ENCODE measurements around the gene NDC80. TPM values are rescaled to one million over a fixed set of nuclear protein-coding genes. Genes with fewer than 3 reads are reported as not detected.

Gene NDC80
- total RNA-seq, 1 donor from 2014 or later = 42.6 TPM

- Mint-ChIP-seq H3K9me3 (no peaks in the 10 kb centered on the region), H3K4me3 (peak overlapping the region; percentile 97), H3K27ac (peak overlapping the region; percentile 37), H3K36me3 (ENCODE audit: low read depth) (peaks cover 32% of the 10 kb centered on the region), H3K27me3 (ENCODE audit: insufficient read depth) (no peaks in the 10 kb centered on the region), H3K4me1 (ENCODE audit: low read depth) (peaks cover 64% of the 10 kb centered on the region)
- intact Hi-C loops (cut with micrococcal nuclease) = loop anchor here (5.0 to 10.0 kb wide), 6 partner anchors 335 to 1757 kb away; partner anchors contain the start of genes MYL12A, MYL12B, TGIF1 and YES1
- DNase-seq (ENCODE audit: low spot score) = no peak
Measured at GRCh38 chr18:2569338-2570207, 1.8 kb upstream of the NDC80 start.

DNA sequence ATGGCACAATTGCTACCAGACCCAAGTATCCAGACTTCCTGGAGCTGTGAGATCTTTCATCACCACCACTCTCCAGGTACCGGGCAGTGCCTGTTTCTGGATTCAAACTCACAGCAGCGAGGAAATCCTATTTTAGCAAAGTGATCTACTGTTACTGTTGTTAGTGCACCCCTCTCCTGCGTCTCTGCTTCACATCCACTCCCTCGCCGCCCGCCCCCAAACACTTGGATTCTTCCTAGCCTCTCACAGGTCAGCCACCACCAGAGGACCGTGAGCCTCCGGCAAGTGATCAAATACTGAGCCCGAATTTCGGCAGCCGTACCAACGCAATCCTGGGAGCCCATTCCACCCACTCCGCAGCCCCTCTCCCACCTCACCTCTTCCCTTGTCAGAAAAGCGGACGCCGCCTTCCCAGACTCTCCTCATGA is 571 bp upstream of the NDC80 start:
- H3K4me1 Mint-ChIP-seq (ENCODE audit: low read depth) = peaks cover 59% of the 10 kb centered on the region
- H3K27ac Mint-ChIP-seq = peak overlapping the region; percentile 97
- intact Hi-C loops (cut with micrococcal nuclease) = loop anchor here (1.0 to 10.0 kb wide), 10 partner anchors 35 to 1758 kb away; partner anchors contain the start of genes MYL12A, MYL12B, SMCHD1 and TGIF1
- DNase-seq (ENCODE audit: low spot score) = peak; percentile 40
- H3K4me3 Mint-ChIP-seq = peak overlapping the region; percentile 97
- peaks cover 25% of the 10 kb centered on the region for H3K36me3 Mint-ChIP-seq (ENCODE audit: low read depth)
- H3K9me3 Mint-ChIP-seq = no peaks in the 10 kb centered on the region
- H3K27me3 Mint-ChIP-seq (ENCODE audit: insufficient read depth) = no peaks in the 10 kb centered on the region

- intact Hi-C loops (cut with micrococcal nuclease) = loop anchor here (2.0 to 10.0 kb wide), 7 partner anchors 17 to 1760 kb away; partner anchors contain the start of genes MYL12A, MYL12B, TGIF1 and YES1
- peaks cover 28% of the 10 kb centered on the region for H3K36me3 Mint-ChIP-seq (ENCODE audit: low read depth)
- no peaks in the 10 kb centered on the region for H3K27me3 Mint-ChIP-seq (ENCODE audit: insufficient read depth)
- H3K4me1 Mint-ChIP-seq (ENCODE audit: low read depth) = peaks cover 73% of the 10 kb centered on the region
- no peaks in the 10 kb centered on the region for H3K9me3 Mint-ChIP-seq
- peak overlapping the region; percentile 97 for H3K4me3 Mint-ChIP-seq
- H3K27ac Mint-ChIP-seq = peak overlapping the region; percentile 97
- DNase-seq (ENCODE audit: low spot score) = no peak
Measured at GRCh38 chr18:2572171-2572569, 813 bp downstream of the NDC80 start.

GRCh38 chr18:2572892-2573291 is 1.5 kb downstream of the NDC80 start:
- peaks cover 27% of the 10 kb centered on the region for H3K36me3 Mint-ChIP-seq (ENCODE audit: low read depth)
- no peak for DNase-seq (ENCODE audit: low spot score)
- H3K27ac Mint-ChIP-seq = peak overlapping the region; percentile 97
- no peaks in the 10 kb centered on the region for H3K9me3 Mint-ChIP-seq
- peak overlapping the region; percentile 97 for H3K4me3 Mint-ChIP-seq
- H3K27me3 Mint-ChIP-seq (ENCODE audit: insufficient read depth) = no peaks in the 10 kb centered on the region
- intact Hi-C loops (cut with micrococcal nuclease) = loop anchor here (1.0 to 10.0 kb wide), 8 partner anchors 8 to 1761 kb away; partner anchors contain the start of genes MYL12A, MYL12B, TGIF1 and YES1
- H3K4me1 Mint-ChIP-seq (ENCODE audit: low read depth) = peaks cover 75% of the 10 kb centered on the region

DNA sequence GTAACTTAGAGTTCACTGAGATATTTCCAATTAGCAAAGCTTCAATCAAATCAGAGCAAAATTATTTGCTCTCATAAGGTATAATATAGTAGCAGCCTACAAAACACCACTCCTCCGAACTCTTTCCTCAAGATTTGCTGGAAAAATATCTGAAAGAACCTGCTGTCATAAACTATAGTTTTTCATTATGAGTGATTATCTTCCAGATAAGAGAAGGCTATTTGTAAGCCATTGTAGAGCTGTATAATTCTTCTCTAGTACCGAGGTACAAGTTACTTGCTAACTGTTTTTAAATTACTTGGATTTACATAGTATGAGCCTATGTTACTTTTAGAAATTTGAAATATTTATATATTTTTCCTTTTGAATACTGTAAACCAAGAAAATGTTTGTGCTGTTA is 2.1 kb downstream of the NDC80 start:
- peak overlapping the region; percentile 97 for H3K27ac Mint-ChIP-seq
- H3K9me3 Mint-ChIP-seq = no peaks in the 10 kb centered on the region
- intact Hi-C loops (cut with micrococcal nuclease) = loop anchor here (1.0 to 10.0 kb wide), 8 partner anchors 8 to 1761 kb away; partner anchors contain the start of genes MYL12A, MYL12B, TGIF1 and YES1
- H3K36me3 Mint-ChIP-seq (ENCODE audit: low read depth) = peaks cover 29% of the 10 kb centered on the region
- no peak for DNase-seq (ENCODE audit: low spot score)
- peaks cover 75% of the 10 kb centered on the region for H3K4me1 Mint-ChIP-seq (ENCODE audit: low read depth)
- no peaks in the 10 kb centered on the region for H3K27me3 Mint-ChIP-seq (ENCODE audit: insufficient read depth)
- peak overlapping the region; percentile 97 for H3K4me3 Mint-ChIP-seq

DNA sequence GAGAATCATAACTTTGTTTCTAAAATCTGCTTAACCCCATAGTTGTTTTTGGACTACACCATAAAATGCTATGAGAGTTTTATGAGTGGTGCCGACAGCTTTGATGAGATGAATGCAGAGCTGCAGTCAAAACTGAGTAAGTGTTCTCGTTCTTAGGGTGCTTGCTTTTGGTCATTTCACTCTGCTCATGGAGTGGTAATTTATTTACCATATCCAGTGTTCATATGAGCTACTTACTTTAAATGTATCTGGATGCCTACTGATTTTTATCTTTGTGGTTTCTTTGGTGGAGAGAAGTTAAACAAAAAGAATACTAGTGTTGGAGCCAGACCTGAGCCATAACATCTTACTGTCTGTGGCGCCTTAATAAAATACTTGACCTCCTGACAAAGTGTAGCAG is 16.4 kb downstream of the NDC80 start:
- H3K4me1 Mint-ChIP-seq (ENCODE audit: low read depth) = peaks cover 53% of the 10 kb centered on the region
- peaks cover 30% of the 10 kb centered on the region for H3K36me3 Mint-ChIP-seq (ENCODE audit: low read depth)
- no peaks in the 10 kb centered on the region for H3K27me3 Mint-ChIP-seq (ENCODE audit: insufficient read depth)
- peak overlapping the region; percentile 83 for H3K27ac Mint-ChIP-seq
- H3K4me3 Mint-ChIP-seq = peak overlapping the region; percentile 21
- DNase-seq (ENCODE audit: low spot score) = no peak
- intact Hi-C loops (cut with micrococcal nuclease) = loop anchor here (2.0 kb wide), 2 partner anchors 15 to 17 kb away; no protein-coding TSS in a partner anchor
- H3K9me3 Mint-ChIP-seq = no peaks in the 10 kb centered on the region

- intact Hi-C loops (cut with micrococcal nuclease) = loop anchor here (1.0 to 2.0 kb wide), 3 partner anchors 16 to 68 kb away; no protein-coding TSS in a partner anchor
- H3K4me1 Mint-ChIP-seq (ENCODE audit: low read depth) = peaks cover 53% of the 10 kb centered on the region
- H3K9me3 Mint-ChIP-seq = no peaks in the 10 kb centered on the region
- no peaks in the 10 kb centered on the region for H3K27me3 Mint-ChIP-seq (ENCODE audit: insufficient read depth)
- DNase-seq (ENCODE audit: low spot score) = no peak
- H3K4me3 Mint-ChIP-seq = peak overlapping the region; percentile 55
- peaks cover 33% of the 10 kb centered on the region for H3K36me3 Mint-ChIP-seq (ENCODE audit: low read depth)
- peak overlapping the region; percentile 75 for H3K27ac Mint-ChIP-seq
Measured at GRCh38 chr18:2588666-2589344, 17.4 kb downstream of the NDC80 start.

GRCh38 chr18:2589345-2590068 is 18.1 kb downstream of the NDC80 start:
- Mint-ChIP-seq H3K27me3 (ENCODE audit: insufficient read depth) (no peaks in the 10 kb centered on the region), H3K9me3 (no peaks in the 10 kb centered on the region), H3K36me3 (ENCODE audit: low read depth) (peaks cover 36% of the 10 kb centered on the region), H3K4me3 (peak overlapping the region; percentile 63), H3K4me1 (ENCODE audit: low read depth) (peaks cover 58% of the 10 kb centered on the region), H3K27ac (peak overlapping the region; percentile 77)
- intact Hi-C loops (cut with micrococcal nuclease) = loop anchor here (1.0 to 2.0 kb wide), 3 partner anchors 15 to 68 kb away; no protein-coding TSS in a partner anchor
- no peak for DNase-seq (ENCODE audit: low spot score)

DNA sequence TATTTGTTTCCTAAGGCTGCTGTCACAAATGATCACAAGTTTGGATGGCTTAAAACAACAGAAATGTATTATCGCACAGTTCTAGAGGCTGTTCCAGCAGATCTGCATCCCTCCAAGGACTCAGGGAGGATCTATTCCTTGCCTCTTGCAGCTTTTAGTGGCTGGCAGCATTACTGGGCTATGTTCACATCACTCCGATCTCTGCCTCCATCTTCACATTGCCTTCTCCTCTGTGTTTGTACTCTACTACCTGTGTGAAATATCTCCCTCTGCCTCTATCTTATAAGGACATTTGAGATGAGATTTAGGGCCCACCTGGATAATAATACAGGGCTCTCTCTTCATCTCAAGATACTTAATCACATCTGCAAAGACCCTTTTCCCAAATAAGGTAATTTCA is 18.9 kb downstream of the NDC80 start:
- Mint-ChIP-seq H3K27me3 (ENCODE audit: insufficient read depth) (no peaks in the 10 kb centered on the region), H3K36me3 (ENCODE audit: low read depth) (peaks cover 37% of the 10 kb centered on the region), H3K27ac (peak overlapping the region; percentile 77), H3K4me3 (peak overlapping the region; percentile 63), H3K4me1 (ENCODE audit: low read depth) (peaks cover 56% of the 10 kb centered on the region), H3K9me3 (no peaks in the 10 kb centered on the region)
- no peak for DNase-seq (ENCODE audit: low spot score)
- intact Hi-C loops (cut with micrococcal nuclease) = no loop called here

DNA sequence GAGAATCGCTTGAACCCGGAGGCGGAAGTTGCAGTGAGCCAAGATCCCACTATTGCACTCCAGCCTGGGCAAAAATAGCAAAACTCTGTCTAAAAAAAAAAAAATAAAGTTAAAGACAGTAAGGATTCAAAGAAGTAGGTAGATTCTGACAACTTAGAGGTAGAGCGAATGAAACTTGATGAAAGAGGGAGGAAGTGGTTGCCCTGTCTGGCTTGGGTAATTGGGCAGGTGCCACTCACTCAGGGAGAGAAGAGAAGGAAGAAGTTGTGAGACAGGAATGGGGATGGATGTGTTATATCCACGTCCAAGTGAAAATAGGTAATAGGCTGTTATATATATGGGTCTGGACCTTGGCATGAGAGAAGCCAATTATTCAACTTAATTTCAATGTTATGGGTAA is 26.3 kb downstream of the NDC80 start:
- H3K27ac Mint-ChIP-seq = peak overlapping the region; percentile 6

GRCh38 chr18:2602844-2603243 is 31.5 kb downstream of the NDC80 start:
- Mint-ChIP-seq H3K36me3 (ENCODE audit: low read depth) (peaks cover 36% of the 10 kb centered on the region), H3K4me1 (ENCODE audit: low read depth) (peaks cover 66% of the 10 kb centered on the region), H3K27me3 (ENCODE audit: insufficient read depth) (no peaks in the 10 kb centered on the region), H3K27ac (peak overlapping the region; percentile 13), H3K9me3 (no peaks in the 10 kb centered on the region), H3K4me3 (no peak overlapping the region)
- no peak for DNase-seq (ENCODE audit: low spot score)
- intact Hi-C loops (cut with micrococcal nuclease) = loop anchor here (1.0 kb wide), 1 partner anchor 9 kb away; no protein-coding TSS in a partner anchor

More for the DNA sequence above, 26.3 kb downstream of the NDC80 start:
- H3K4me3 Mint-ChIP-seq = no peak overlapping the region
- no peaks in the 10 kb centered on the region for H3K27me3 Mint-ChIP-seq (ENCODE audit: insufficient read depth)
- intact Hi-C loops (cut with micrococcal nuclease) = no loop called here
- peaks cover 46% of the 10 kb centered on the region for H3K4me1 Mint-ChIP-seq (ENCODE audit: low read depth)
- H3K36me3 Mint-ChIP-seq (ENCODE audit: low read depth) = peaks cover 42% of the 10 kb centered on the region
- H3K9me3 Mint-ChIP-seq = peaks cover 4% of the 10 kb centered on the region
- DNase-seq (ENCODE audit: low spot score) = no peak

GRCh38 chr18:2606335-2606734 is 35.0 kb downstream of the NDC80 start:
- intact Hi-C loops (cut with micrococcal nuclease) = loop anchor here (1.0 kb wide), 2 partner anchors 30 to 49 kb away; partner anchors contain the start of gene SMCHD1
- peaks cover 69% of the 10 kb centered on the region for H3K4me1 Mint-ChIP-seq (ENCODE audit: low read depth)
- H3K4me3 Mint-ChIP-seq = peak overlapping the region; percentile 75
- no peaks in the 10 kb centered on the region for H3K9me3 Mint-ChIP-seq
- peaks cover 35% of the 10 kb centered on the region for H3K36me3 Mint-ChIP-seq (ENCODE audit: low read depth)
- peak overlapping the region; percentile 87 for H3K27ac Mint-ChIP-seq
- H3K27me3 Mint-ChIP-seq (ENCODE audit: insufficient read depth) = no peaks in the 10 kb centered on the region
- DNase-seq (ENCODE audit: low spot score) = no peak

All from activated T-helper 1 cell treated with anti-CD3 and anti-CD28 coated beads, Interleukin-12 subunit alpha, Interleukin-12 subunit beta, Interleukin-2, Interleukin-4 antibody, amounts not matched to agents 30 ng/mL and 10 ng/mL and 1 ng/mL, durations not matched to agents 14 hours and 24 hours and 36 hours (primary cell).